SJSA1 (cell line): Measurements from ENCODE around the gene CDC27. TPM values are rescaled to one million over a fixed set of nuclear protein-coding genes. Genes with fewer than 3 reads are reported as not detected.
"Not testable (repeated sequence)": the region's sequence is repeated elsewhere in the genome, so short reads cannot be mapped to it uniquely, and the experiment has no call there.

ENCODE experiments used
- DNase-seq, 2 experiments: peaks; one replicate each; pipeline ENCODE4 v3.0.0-alpha.2; 2015 to 2020; ENCODE audit warnings: low spot score in 2 of 2, low read depth in 1 of 2
- H3K27ac ChIP-seq: fragments of 250-450 bp; sonication (Bioruptor Pico); 2 replicates; pipeline ENCODE4 v1.5.1; 2020; ENCODE audit warnings: mild to moderate bottlenecking, moderate library complexity
- H3K27me3 ChIP-seq: fragments of 250-450 bp; sonication (Bioruptor Pico); replicated peaks from 2 replicates; pipeline ENCODE4 v1.5.1; 2020; ENCODE audit warnings: mild to moderate bottlenecking, moderate library complexity
- H3K36me3 ChIP-seq: fragments of 250-450 bp; sonication (Bioruptor Pico); 2 replicates; pipeline ENCODE4 v1.5.1; 2020; ENCODE audit warnings: mild to moderate bottlenecking
- H3K4me1 ChIP-seq: fragments of 250-450 bp; sonication (Bioruptor Pico); replicated peaks from 2 replicates; pipeline ENCODE4 v1.6.1; 2021; ENCODE audit warnings: mild to moderate bottlenecking
- H3K4me3 ChIP-seq: fragments of 250-450 bp; sonication (Bioruptor Pico); 2 replicates; pipeline ENCODE4 v1.5.1; 2020; ENCODE audit warnings: mild to moderate bottlenecking
- H3K9me3 ChIP-seq: fragments of 250-450 bp; sonication (Bioruptor Pico); replicated peaks from 2 replicates; pipeline ENCODE4 v1.5.1; 2020; ENCODE audit warnings: mild to moderate bottlenecking
- total RNA-seq: library from RNA; depleted of rRNA; stranded (reverse); fragments of >200 nt; shearing (Covaris generic); gene quantifications from 2 replicates; pipeline ENCODE4 v1.2.3, GENCODE V29; 2014

The CDC27 gene
- total RNA-seq, 1 experiment from 2014 or later, result 198 TPM

DNA sequence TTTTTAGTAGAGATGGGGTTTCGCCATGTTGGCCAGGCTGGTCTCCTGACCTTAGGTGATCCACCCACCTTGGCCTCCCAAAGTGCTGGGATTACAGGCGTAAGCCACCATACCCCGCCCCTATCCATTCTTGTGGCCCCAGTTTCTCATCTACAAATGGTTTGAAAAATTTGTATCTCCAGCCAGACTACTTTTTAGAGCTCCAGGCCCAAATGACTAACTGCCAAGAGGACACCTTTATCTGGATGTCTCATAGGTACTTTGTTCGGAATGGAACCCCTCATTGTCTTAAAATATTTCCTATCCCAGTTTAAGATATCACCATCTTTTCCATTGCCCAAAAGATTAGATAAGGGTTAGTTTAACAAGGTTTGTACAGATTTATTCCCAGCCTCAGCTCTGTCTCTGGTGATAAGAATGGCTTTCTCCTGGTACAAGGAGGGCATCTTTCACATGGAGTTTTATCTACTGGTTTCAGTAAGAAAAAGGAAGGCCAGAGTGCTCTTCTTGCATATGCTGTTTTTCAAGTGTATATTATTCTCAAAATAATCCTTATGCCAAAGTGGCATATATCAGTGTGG, 4.9 kb upstream of the CDC27 start:
- H3K27ac ChIP-seq, result no peak overlapping the region
- no peak for DNase-seq
- no peaks in the 10 kb centered on the region for H3K9me3 ChIP-seq
- peaks cover 7% of the 10 kb centered on the region; the same call in 1 of the 2 replicates for H3K4me1 ChIP-seq
- H3K36me3 ChIP-seq, result peaks cover under 1% of the 10 kb centered on the region
- H3K4me3 ChIP-seq, result no peak overlapping the region
- H3K27me3 ChIP-seq, result no peaks in the 10 kb centered on the region; the same call in 1 of the 2 replicates

DNA sequence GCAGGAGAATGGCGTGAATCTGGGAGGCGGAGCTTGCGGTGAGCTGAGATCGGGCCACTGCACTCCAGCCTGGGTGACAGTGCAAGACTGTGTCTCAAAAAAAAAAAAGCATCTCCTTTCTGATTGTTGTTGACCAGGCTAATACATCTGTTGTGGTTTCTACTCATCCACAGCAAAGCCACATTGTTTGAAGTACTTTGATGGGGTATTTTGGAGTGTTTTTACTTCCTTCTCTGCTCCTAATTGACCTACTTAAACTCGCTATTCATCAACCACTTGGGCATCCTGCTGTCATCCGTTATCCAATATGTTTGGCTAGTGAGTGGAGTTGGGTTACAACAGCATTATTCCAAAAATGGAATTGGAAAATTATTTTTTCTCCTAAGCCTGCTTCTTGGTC, 3.5 kb upstream of the CDC27 start:
- Histone ChIP-seq H3K4me1 (peaks cover 7% of the 10 kb centered on the region; the same call in 1 of the 2 replicates), H3K9me3 (no peaks in the 10 kb centered on the region), H3K27me3 (no peaks in the 10 kb centered on the region; the same call in 1 of the 2 replicates), H3K4me3 (no peak overlapping the region), H3K27ac (no peak overlapping the region), H3K36me3 (peaks cover 5% of the 10 kb centered on the region)
- DNase-seq, result peak in 1 of 2 experiments; percentile 39

DNA sequence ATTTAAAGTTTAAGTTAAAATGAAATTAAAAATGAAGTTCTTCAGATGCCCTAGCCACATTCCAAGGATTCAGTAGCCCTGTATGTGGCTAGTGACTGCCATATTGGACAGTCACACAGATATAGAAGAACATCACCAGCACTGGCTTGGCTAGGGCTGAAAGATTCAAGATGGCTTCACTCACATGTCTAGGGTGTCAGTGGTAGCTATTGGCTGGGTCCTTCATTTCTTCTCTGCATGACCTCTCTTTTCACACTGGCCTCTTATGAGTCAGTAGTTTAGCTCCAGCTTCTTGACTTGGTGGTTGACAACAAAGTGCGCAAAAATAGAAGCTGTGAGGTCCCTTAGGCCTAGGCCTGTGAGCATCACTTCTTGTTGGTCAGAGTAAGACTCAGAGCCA, 1.7 kb upstream of the CDC27 start:
- Histone ChIP-seq H3K4me3 (no peak overlapping the region), H3K27me3 (no peaks in the 10 kb centered on the region; the same call in 1 of the 2 replicates), H3K9me3 (no peaks in the 10 kb centered on the region), H3K4me1 (peaks cover 7% of the 10 kb centered on the region; the same call in 1 of the 2 replicates), H3K27ac (no peak overlapping the region), H3K36me3 (peaks cover 20% of the 10 kb centered on the region)
- DNase-seq, result no peak

DNA sequence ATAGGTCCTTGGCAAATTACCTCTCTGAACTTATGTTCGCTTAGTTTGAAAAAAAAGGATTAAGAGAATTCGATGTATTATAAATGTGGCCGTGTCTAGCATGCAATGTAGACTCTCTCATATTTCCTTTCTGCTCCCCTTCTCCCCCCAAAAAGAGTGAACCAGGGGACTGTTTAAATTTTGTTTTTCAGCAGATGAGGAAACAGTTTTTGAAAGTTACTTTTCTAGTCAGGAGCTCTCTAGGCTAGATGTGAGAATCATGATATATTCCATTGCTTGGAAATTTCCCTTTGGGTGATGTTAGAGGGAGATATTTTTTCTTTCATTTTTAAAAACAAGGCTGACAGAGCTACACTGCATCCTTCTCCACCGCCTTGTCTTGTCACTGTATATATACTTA, 1.1 kb upstream of the CDC27 start:
- Histone ChIP-seq H3K9me3 (no peaks in the 10 kb centered on the region), H3K27me3 (no peaks in the 10 kb centered on the region), H3K36me3 (peaks cover 22% of the 10 kb centered on the region), H3K27ac (no peak overlapping the region), H3K4me1 (peaks cover 7% of the 10 kb centered on the region; the same call in 1 of the 2 replicates), H3K4me3 (no peak overlapping the region)
- no peak for DNase-seq

DNA sequence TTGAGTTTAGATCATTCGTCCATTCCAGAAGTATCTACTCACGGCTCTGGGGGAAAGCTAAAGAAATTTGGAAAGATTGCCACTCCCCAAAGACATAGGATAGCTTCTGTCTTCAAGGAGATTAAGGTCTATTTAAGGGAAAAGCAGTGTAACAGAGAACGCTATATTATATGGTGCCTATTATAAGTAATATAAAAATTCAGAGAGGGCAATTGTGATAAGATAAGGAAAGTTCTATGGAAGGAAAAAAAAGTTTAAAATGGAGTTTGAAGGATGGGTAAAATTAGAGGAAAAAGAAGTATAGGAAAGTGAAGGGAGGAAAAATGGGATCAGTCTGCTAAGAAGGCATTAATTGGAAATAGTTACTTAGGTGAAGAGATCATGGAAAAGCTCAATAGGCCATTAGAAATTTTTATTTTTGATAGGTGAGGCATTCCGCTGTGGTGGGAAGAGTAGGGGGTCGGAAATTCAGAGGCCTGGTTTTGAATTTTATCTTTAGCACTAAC, 690 bp upstream of the CDC27 start:
- Histone ChIP-seq H3K36me3 (peaks cover 22% of the 10 kb centered on the region), H3K4me3 (peak overlapping the region; percentile 76), H3K27ac (peak overlapping the region; percentile 43), H3K4me1 (peaks cover 7% of the 10 kb centered on the region; the same call in 1 of the 2 replicates), H3K9me3 (no peaks in the 10 kb centered on the region), H3K27me3 (no peaks in the 10 kb centered on the region)
- no peak for DNase-seq

DNA sequence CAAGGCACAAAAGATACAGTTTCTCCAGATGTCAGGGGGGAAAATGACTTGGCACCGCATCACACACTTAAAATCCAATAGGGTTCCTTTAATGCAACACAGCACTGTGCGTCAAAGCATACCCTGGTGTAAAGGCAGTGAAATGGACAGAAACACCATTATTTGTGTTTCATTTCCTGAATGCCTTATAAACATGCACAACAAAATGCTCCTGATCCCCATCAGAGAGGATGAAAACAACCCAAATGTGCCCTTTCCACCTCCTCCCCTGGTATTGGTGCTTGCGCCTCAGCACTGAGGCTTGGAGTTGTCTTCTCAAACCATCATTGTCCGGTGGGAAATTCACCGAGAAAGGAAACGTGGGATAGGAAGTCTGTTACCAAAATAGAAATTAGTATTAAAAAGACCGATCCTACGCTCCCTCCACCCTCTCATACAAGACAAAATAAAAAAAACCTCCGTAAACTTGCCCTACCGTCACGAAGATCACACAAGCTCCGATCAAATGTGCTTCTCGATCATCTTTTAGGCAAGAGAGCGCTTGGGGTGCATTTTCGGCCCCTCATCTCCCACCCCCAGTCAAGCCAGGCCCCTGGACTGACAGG, 722 bp downstream of the CDC27 start:
- peaks cover 7% of the 10 kb centered on the region; the same call in 1 of the 2 replicates for H3K4me1 ChIP-seq
- no peaks in the 10 kb centered on the region for H3K9me3 ChIP-seq
- peak overlapping the region; percentile 76 for H3K4me3 ChIP-seq
- peak in 1 of 2 experiments; percentile 68 for DNase-seq
- peak overlapping the region; percentile 85 for H3K27ac ChIP-seq
- peaks cover 31% of the 10 kb centered on the region for H3K36me3 ChIP-seq
- H3K27me3 ChIP-seq, result no peaks in the 10 kb centered on the region

DNA sequence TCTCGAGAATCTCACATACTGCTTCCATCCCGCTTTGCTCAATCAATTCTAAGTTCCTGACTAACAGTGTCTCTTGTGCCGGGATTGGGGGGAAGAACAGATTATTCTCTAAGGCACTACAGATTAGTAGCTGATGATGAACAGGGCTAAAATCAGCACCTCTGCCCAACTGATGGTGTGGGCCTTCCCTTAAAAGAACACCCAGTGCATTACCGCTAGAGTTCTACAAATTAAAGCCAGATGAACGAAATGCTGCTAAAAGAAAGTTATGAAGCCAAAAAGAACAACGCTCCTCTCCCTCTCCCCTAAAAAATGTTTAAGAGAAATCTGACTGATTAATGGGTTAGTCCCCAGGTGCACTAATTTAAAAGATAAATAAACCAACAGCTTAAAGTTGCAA, 4.4 kb downstream of the CDC27 start:
- Histone ChIP-seq H3K27ac (no peak overlapping the region), H3K4me3 (no peak overlapping the region), H3K4me1 (peaks cover 3% of the 10 kb centered on the region; the same call in 1 of the 2 replicates), H3K36me3 (peaks cover 54% of the 10 kb centered on the region), H3K27me3 (no peaks in the 10 kb centered on the region), H3K9me3 (no peaks in the 10 kb centered on the region)
- DNase-seq, result no peak

DNA sequence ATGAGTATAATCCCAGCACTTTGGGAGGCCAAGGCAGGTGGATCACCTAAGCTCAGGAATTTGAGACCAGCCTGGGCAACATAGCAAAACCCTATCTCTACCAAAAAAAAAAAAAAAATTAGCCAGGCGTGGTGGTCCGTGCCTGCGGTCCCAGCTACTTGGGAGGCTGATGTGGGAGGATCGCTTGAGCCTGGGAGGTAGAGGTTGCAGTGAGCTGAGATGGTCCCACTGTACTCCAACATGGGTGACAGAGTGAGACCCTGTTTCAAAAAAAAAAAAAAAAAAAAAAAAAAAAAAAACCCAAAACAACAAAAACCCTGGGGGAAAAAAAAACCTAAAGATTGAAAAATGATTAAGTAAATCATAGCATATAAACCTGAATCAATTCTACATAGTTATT, 8.1 kb downstream of the CDC27 start:
- H3K4me3 ChIP-seq, DNase-seq, H3K9me3 ChIP-seq, H3K27me3 ChIP-seq, H3K4me1 ChIP-seq, H3K27ac ChIP-seq: not testable (repeated sequence)
- H3K36me3 ChIP-seq, result peaks cover 73% of the 10 kb centered on the region

DNA sequence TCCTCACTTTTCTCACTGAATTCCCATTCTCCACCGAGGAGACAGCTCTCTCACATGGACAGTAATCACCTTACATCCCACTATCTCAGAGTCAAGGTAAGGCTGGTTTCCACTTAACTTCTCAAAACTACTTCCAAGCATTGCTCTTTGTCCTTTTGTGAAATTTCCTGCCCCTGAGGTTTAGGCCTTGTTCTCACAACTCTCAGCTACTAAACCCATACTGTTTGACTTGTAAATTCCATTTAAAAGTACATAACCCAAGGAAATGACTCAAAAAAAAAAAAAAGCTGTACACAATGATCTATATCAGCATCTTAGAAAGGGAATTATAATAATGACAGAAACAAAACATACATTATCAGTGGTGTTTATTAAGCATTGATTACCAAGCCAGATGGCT, 8.8 kb downstream of the CDC27 start:
- no peak for DNase-seq
- peaks cover 75% of the 10 kb centered on the region for H3K36me3 ChIP-seq

DNA sequence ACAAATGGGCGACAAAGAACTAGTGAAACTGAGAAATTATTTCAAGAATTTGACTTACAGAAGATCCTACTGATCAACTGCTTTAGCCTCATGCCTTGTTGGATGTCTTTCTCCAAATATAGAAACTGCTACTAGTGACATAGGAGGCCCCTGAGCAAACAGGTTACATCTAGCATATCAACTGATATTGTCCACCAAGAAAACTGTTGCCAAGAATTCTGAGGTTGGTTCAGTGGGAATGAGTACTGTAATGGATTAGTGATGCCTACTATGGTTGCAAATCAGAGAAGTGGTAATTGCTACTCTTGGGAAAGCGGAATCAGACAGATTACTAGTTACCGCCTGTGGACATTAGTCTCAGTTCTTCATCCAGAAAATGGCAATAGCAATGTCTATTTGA, 10.0 kb downstream of the CDC27 start:
- no peak overlapping the region for H3K27ac ChIP-seq
- peaks cover 85% of the 10 kb centered on the region for H3K36me3 ChIP-seq
- no peak overlapping the region for H3K4me3 ChIP-seq
- H3K4me1 ChIP-seq, result no peaks in the 10 kb centered on the region
- H3K9me3 ChIP-seq, result no peaks in the 10 kb centered on the region
- no peak for DNase-seq
- no peaks in the 10 kb centered on the region for H3K27me3 ChIP-seq

More for the DNA sequence above, 8.8 kb downstream of the CDC27 start:
- no peak overlapping the region for H3K4me3 ChIP-seq
- H3K4me1 ChIP-seq, result no peaks in the 10 kb centered on the region
- no peak overlapping the region for H3K27ac ChIP-seq
- no peaks in the 10 kb centered on the region for H3K9me3 ChIP-seq
- no peaks in the 10 kb centered on the region for H3K27me3 ChIP-seq

DNA sequence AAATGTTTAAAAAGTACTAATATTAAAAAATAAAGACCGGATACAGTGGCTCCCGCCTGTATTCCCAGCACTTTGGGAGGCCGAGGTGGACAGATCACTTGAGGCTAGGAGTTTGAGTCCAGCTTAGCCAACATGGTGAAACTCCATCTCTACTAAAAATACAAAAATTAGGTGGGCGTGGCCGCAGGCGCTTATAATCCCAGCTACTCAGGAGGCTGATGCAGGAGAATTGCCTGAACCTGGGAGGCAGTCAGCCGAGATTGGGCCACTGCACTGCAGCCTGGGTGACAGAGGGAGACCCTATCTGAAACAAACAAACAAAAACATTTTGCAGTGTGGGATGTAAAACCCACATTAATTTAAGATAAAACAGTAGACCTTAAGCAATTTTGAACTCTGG, 11.8 kb downstream of the CDC27 start:
- Histone ChIP-seq H3K27me3 (no peaks in the 10 kb centered on the region), H3K36me3 (peaks cover 90% of the 10 kb centered on the region), H3K27ac (no peak overlapping the region)

DNA sequence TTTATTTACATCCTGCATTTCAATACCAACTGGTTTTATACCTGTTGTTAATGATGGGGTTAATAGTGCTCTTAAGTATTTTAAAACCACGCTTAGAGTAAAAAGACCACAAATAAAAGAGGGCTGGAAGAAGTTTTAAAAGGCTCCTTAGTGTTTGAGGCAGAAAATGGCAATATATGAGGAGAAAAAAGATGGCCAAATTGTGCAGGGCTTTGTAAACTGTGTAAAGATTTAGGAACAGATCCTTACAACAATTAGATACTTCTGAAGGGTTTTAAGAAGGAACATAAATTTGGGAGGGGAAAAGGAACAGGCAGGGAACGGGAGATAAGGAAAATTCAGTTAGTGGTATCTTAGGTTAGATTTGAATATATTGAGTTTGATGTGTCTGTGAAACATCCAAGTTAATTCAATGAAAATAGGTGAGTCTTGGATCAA, 12.7 kb downstream of the CDC27 start:
- Histone ChIP-seq H3K27me3 (no peaks in the 10 kb centered on the region), H3K4me1 (no peaks in the 10 kb centered on the region), H3K27ac (no peak overlapping the region), H3K9me3 (no peaks in the 10 kb centered on the region), H3K36me3 (peaks cover 90% of the 10 kb centered on the region), H3K4me3 (no peak overlapping the region)
- no peak for DNase-seq

More for the DNA sequence above, 11.8 kb downstream of the CDC27 start:
- Histone ChIP-seq H3K4me3 (no peak overlapping the region), H3K4me1 (no peaks in the 10 kb centered on the region), H3K9me3 (no peaks in the 10 kb centered on the region)
- DNase-seq, result no peak

DNA sequence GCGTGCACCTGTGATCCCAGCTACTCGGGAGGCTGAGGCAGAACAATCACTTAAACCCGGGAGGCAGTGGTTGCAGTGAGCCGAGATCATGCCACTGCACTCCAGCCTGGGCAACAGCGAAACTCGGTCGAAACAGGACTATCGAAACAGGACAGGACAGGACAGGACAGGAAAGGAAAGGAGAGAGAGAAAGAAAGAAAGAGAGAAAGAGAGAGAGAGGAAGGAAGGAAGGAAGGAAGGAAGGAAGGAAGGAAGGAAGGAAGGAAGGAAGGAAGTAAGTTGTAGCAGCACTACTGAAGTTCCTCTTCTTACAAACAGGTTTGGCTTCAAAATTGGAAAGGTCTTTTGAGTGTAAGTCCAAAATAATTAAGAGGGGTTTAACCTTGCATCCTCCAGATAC, 14.3 kb downstream of the CDC27 start:
- DNase-seq, H3K9me3 ChIP-seq, H3K27me3 ChIP-seq, H3K27ac ChIP-seq, H3K4me1 ChIP-seq, H3K4me3 ChIP-seq: not testable (repeated sequence)
- peaks cover 96% of the 10 kb centered on the region for H3K36me3 ChIP-seq
